DND-41 (cell line): ENCODE results near the gene SPATS2.

Experiments used
- ATAC-seq: fragments of 200-7000 bp; cut with Tn5 transposase; 3 replicates; pipeline ENCODE4 v1.9.1; 2021; ENCODE audit warnings: low read depth; ENCODE audit not compliant: insufficient read depth
- DNase-seq: peaks from one replicate; pipeline ENCODE4 v3.0.0-alpha.2; 2020
- H2AFZ ChIP-seq: 2 replicates; pipeline ENCODE4 v1.6.0; 2012; ENCODE audit warnings: low read depth, low read length
- H3K27ac ChIP-seq: 2 replicates; pipeline ENCODE4 v1.5.1; 2012; ENCODE audit warnings: low read length, inconsistent platforms
- H3K27me3 ChIP-seq: fragments of 200-600 bp; sonication (generic); 2 replicates; pipeline ENCODE4 v1.6.0; 2012; ENCODE audit warnings: low read length, mild to moderate bottlenecking, inconsistent platforms; ENCODE audit not compliant: insufficient read depth, poor library complexity
- H3K36me3 ChIP-seq: 2 replicates; pipeline ENCODE4 v1.5.1; 2012; ENCODE audit warnings: low read length, inconsistent platforms; ENCODE audit not compliant: insufficient read depth
- H3K4me1 ChIP-seq: 2 replicates; pipeline ENCODE4 v1.5.1; 2012; ENCODE audit warnings: mild to moderate bottlenecking, low read length; ENCODE audit not compliant: insufficient read depth
- H3K4me2 ChIP-seq: 2 replicates; pipeline ENCODE4 v1.6.0; 2012; ENCODE audit warnings: mild to moderate bottlenecking, moderate library complexity, low read length, inconsistent platforms; ENCODE audit not compliant: insufficient read depth
- H3K4me3 ChIP-seq, 2 experiments: fragments of 200-600 bp in 1 of 2; shearing (Covaris generic) in 1 of 2; 2 replicates each; pipeline ENCODE4 v1.5.1; 2012 to 2016; ENCODE audit warnings: inconsistent platforms in 2 of 2, low read length in 2 of 2, mild to moderate bottlenecking in 2 of 2, low read depth in 1 of 2, moderate library complexity in 1 of 2
- H3K79me2 ChIP-seq: 2 replicates; pipeline ENCODE4 v1.6.0; 2012; ENCODE audit warnings: low read length, inconsistent platforms; ENCODE audit not compliant: insufficient read depth
- H3K9ac ChIP-seq: 2 replicates; pipeline ENCODE4 v1.6.0; 2012; ENCODE audit warnings: low read depth, mild to moderate bottlenecking, inconsistent platforms, low read length, moderate library complexity
- H3K9me3 ChIP-seq: 2 replicates; pipeline ENCODE4 v1.5.1; 2012; ENCODE audit warnings: low read length, moderate library complexity, mild to moderate bottlenecking, inconsistent platforms; ENCODE audit not compliant: insufficient read depth, severe bottlenecking
- H4K20me1 ChIP-seq: 2 replicates; pipeline ENCODE4 v1.6.0; 2012; ENCODE audit warnings: low read length; ENCODE audit not compliant: insufficient read depth
- EZH2 ChIP-seq: IDR thresholded peaks from 3 replicates; pipeline ENCODE4 v1.6.1; 2012; ENCODE audit warnings: borderline replicate concordance, low read depth, mild to moderate bottlenecking, moderate library complexity, low read length, inconsistent platforms; ENCODE audit not compliant: severe bottlenecking
- TF ChIP-seq, protein P1 (sequence below): IDR thresholded peaks from 2 replicates; pipeline ENCODE4 v1.5.1; 2012; ENCODE audit warnings: borderline replicate concordance, low read length, moderate library complexity, mild to moderate bottlenecking; ENCODE audit not compliant: poor library complexity, severe bottlenecking; ENCODE audit errors: extremely low read depth

The SPATS2 gene

DNA sequence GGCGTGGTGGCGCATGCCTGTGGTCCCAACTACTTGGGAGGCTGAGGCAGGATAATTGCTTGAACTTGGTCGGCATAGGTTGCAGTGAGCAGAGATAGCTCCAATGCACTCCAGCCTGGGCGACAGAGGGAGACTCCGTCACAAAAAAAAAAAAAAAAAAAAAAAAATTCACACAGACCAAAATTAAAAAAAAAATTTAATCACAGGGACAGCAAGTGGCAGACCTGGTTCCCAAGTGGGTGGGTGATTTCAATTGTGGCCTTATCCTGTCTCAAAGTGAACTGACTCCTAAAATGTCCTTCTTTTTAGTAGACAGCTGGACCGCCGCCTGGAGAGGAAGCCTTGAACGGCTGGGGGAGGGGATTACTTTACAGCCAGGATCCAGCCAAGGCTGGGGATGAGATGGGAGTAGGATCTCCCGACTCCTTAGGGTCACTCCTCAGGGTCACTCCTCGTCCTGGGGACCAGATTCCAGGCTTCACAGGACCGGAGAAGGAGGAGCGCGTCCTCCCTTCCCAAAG lies 170.0 kb downstream of the SPATS2 start:
- TF ChIP-seq, protein P1, sequence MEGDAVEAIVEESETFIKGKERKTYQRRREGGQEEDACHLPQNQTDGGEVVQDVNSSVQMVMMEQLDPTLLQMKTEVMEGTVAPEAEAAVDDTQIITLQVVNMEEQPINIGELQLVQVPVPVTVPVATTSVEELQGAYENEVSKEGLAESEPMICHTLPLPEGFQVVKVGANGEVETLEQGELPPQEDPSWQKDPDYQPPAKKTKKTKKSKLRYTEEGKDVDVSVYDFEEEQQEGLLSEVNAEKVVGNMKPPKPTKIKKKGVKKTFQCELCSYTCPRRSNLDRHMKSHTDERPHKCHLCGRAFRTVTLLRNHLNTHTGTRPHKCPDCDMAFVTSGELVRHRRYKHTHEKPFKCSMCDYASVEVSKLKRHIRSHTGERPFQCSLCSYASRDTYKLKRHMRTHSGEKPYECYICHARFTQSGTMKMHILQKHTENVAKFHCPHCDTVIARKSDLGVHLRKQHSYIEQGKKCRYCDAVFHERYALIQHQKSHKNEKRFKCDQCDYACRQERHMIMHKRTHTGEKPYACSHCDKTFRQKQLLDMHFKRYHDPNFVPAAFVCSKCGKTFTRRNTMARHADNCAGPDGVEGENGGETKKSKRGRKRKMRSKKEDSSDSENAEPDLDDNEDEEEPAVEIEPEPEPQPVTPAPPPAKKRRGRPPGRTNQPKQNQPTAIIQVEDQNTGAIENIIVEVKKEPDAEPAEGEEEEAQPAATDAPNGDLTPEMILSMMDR, result no peak
- TF ChIP-seq EZH2, result no peak
- no peak overlapping the region for H3K4me3 ChIP-seq
- H3K9ac ChIP-seq, result no peak overlapping the region
- peaks cover 29% of the 10 kb centered on the region for H3K27me3 ChIP-seq
- H3K36me3 ChIP-seq, result no peaks in the 10 kb centered on the region
- H3K27ac ChIP-seq, result no peak overlapping the region
- DNase-seq, result no peak
- peaks cover 17% of the 10 kb centered on the region for H3K4me1 ChIP-seq
- H3K79me2 ChIP-seq, result no peaks in the 10 kb centered on the region
- peaks cover 15% of the 10 kb centered on the region for H4K20me1 ChIP-seq
- H2AFZ ChIP-seq, result no peak overlapping the region
- no peak for ATAC-seq
- no peaks in the 10 kb centered on the region for H3K9me3 ChIP-seq
- no peak overlapping the region for H3K4me2 ChIP-seq

DNA sequence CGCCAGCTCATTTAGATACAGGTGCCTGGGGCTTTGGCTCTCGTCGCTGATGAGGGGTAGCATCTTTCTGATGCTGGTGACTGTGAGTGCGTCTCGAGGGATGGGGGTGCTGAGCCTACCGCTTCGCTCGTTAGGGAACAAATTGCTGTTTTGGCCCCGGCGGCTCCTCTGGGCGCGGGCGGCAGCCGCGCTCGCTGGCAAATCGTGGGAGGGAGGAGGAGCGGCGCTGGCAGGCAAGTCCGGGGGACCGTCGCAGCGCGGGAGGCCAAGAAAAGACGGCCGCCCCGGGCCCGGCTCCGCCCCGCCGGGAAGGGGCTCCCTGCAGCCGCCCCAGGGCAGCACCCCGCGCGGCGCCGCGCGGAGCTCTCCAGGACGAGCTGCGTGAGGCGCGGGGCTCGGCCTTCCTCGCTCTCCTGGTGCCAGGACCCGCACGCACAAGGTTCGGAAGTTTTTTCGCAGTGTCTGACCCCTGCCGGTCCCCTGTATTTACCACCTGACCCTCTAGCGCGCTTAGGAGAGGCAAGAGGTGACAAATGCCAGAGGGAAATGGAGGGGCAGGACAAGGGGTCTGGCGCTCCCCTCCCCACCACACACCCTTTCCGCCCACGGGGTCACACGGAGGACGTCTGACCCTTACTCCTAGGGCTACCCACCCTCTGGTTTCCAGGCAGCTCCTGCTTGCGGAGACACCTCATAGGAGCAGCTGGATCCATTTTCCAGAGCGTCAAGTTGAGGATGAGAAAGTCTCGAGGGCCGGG lies 170.7 kb downstream of the SPATS2 start:
- H3K9me3 ChIP-seq, result no peaks in the 10 kb centered on the region
- H3K27ac ChIP-seq, result no peak overlapping the region
- no peaks in the 10 kb centered on the region for H3K79me2 ChIP-seq
- no peak for DNase-seq
- peak overlapping the region; percentile 6 to 53; a peak in 3 of 4 replicates for H3K4me3 ChIP-seq
- H3K4me2 ChIP-seq, result peak overlapping the region; percentile 73
- peaks cover 15% of the 10 kb centered on the region for H4K20me1 ChIP-seq
- no peak for ATAC-seq
- H3K4me1 ChIP-seq, result peaks cover 17% of the 10 kb centered on the region
- H3K27me3 ChIP-seq, result peaks cover 29% of the 10 kb centered on the region
- H3K36me3 ChIP-seq, result no peaks in the 10 kb centered on the region
- H3K9ac ChIP-seq, result peak overlapping the region; percentile 35; the same call in 1 of the 2 replicates
- TF ChIP-seq, protein P1, result no peak
- no peak for TF ChIP-seq EZH2
- no peak overlapping the region for H2AFZ ChIP-seq

DNA sequence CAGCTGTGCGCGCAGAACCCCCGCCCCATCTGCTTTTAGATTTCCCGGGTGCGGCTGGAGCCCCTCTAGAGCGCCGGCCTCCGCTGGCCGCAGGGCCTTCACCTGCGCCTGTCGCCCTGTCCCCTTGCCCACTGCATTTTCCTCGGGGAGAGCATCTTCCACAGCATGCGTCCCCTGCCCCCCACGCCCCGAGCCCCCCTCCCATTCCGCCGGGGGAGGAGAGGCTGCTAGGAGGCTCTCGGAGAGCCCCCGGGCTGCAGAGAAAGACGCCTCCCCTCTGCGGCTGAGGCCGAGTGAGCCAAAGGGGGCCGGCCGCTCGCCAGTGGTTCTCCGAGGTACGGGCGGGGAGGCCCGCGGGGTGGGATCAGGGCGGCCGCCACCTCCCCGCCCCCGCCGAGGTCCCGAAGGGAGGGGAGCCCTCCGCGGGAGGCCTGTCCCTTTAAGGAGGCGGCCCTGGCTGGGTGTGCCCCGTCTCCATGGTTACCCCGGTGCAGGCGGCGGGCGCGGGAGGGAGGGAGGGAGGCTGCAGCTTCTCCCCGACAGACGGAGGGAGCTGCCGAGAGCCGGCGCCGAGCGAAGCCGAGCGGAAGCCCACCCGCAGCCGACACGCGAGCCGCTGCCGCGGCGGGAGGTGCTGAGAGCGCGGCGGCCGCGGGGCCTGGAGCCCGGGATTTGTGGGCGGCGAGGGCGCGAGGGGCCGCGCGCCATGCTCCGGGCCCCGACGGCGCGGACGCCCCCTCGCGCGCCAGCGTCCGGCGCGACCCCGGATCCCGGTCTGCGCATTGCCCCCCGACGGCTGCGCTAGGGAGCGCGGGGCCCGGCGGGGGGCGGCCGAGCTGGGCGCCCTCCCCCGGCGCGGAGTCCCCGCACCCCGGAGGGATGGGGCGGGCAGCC lies 171.5 kb downstream of the SPATS2 start, which contains the start of gene KCNH3:
Gene KCNH3, plus strand, starts transcription at position 521 of the 894 bp plus-strand sequence. CDS start 387 bp downstream, outside the sequence.
- H3K4me1 ChIP-seq, result peaks cover 17% of the 10 kb centered on the region
- H3K4me3 ChIP-seq, result peak within 1 kb of the TSS; percentile 6 to 53; a peak in 3 of 4 replicates
- DNase-seq, result peak; percentile 96
- H3K4me2 ChIP-seq, result peak within 1 kb of the TSS; percentile 73
- H3K36me3 ChIP-seq, result no peaks in the 10 kb centered on the region
- ATAC-seq, result peak; percentile 97
- peaks cover 15% of the 10 kb centered on the region for H4K20me1 ChIP-seq
- no peak within 1 kb of the TSS for H3K27ac ChIP-seq
- peak within 1 kb of the TSS; percentile 35; the same call in 1 of the 2 replicates for H3K9ac ChIP-seq
- H3K9me3 ChIP-seq, result no peaks in the 10 kb centered on the region
- no peaks in the 10 kb centered on the region for H3K79me2 ChIP-seq
- peaks cover 29% of the 10 kb centered on the region for H3K27me3 ChIP-seq
- TF ChIP-seq, protein P1, result no peak
- TF ChIP-seq EZH2, result peak; percentile 63
- peak within 1 kb of the TSS; percentile 53; the same call in 1 of the 2 replicates for H2AFZ ChIP-seq
